HFFc6 (cell line): ENCODE measurements around the gene IL1RAP. TPM values are rescaled to one million over a fixed set of nuclear protein-coding genes. Genes with fewer than 3 reads are reported as not detected.

Experiments used
- DNase-seq: peaks from one replicate; pipeline ENCODE4 v3.0.0-alpha.2; 2018
- H3K27ac Mint-ChIP-seq: 2 replicates; pipeline ENCODE4 v1.8.0; 2020; ENCODE audit warnings: mild to moderate bottlenecking, mixed read lengths
- H3K27me3 Mint-ChIP-seq: 2 replicates; pipeline ENCODE4 v1.8.0; 2021; ENCODE audit warnings: mild to moderate bottlenecking, moderate library complexity, mixed read lengths; ENCODE audit not compliant: insufficient read depth
- H3K36me3 Mint-ChIP-seq: 2 replicates; pipeline ENCODE4 v1.8.0; 2021; ENCODE audit warnings: low read depth, mixed read lengths
- H3K4me1 Mint-ChIP-seq: 2 replicates; pipeline ENCODE4 v1.8.0; 2020; ENCODE audit warnings: low read depth, mixed read lengths
- H3K4me3 Mint-ChIP-seq: 2 replicates; pipeline ENCODE4 v1.8.0; 2020; ENCODE audit warnings: mild to moderate bottlenecking, moderate library complexity, mixed read lengths
- H3K9me3 Mint-ChIP-seq: 2 replicates; pipeline ENCODE4 v1.8.0; 2020; ENCODE audit warnings: mild to moderate bottlenecking, mixed read lengths
- total RNA-seq, 6 experiments: library from RNA; stranded (reverse); fragmentation: NEBNext Ultra II Directional; extraction: Animal tissue kit (Norgen Biotek cat#: 25700); gene quantifications; 2 replicates in 1 of 6; 3 replicates in 5 of 6; pipeline ENCODE4 v1.2.3, GENCODE V29; 2021
- TF ChIP-seq, protein P1 (sequence below): fragments of 200-600 bp; sonication (generic); IDR thresholded peaks from 2 replicates; pipeline ENCODE4 v1.5.0; 2021; ENCODE audit warnings: antibody characterized with exemption, mild to moderate bottlenecking

The IL1RAP gene
- total RNA-seq, 6 experiments from 2014 or later: 3.4 to 6.7 (median 5.3) TPM

DNA sequence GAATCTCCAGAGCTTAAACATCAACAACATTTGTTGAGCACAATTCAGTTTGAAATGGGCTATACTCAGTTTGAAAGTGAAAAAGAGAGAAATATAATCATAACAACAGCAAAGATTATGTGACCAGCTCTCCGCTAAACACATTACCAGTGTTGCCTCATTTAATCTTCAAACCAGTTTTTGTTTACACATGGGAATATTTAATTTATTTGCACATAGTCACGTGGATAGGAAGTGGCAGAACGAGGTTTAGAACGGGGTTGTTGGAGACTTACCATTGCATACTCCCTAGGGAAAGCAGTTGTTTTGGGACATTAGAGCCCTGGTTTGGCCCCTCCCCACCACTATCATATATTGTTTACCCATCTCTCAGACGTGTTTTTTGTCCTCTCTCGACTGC lies 77.2 kb downstream of the IL1RAP start:
- H3K4me1 Mint-ChIP-seq: peaks cover 27% of the 10 kb centered on the region
- H3K9me3 Mint-ChIP-seq: no peaks in the 10 kb centered on the region
- H3K27me3 Mint-ChIP-seq: no peaks in the 10 kb centered on the region
- no peak for DNase-seq
- no peak overlapping the region for H3K27ac Mint-ChIP-seq
- H3K4me3 Mint-ChIP-seq: no peak overlapping the region
- no peaks in the 10 kb centered on the region for H3K36me3 Mint-ChIP-seq
- TF ChIP-seq, protein P1, sequence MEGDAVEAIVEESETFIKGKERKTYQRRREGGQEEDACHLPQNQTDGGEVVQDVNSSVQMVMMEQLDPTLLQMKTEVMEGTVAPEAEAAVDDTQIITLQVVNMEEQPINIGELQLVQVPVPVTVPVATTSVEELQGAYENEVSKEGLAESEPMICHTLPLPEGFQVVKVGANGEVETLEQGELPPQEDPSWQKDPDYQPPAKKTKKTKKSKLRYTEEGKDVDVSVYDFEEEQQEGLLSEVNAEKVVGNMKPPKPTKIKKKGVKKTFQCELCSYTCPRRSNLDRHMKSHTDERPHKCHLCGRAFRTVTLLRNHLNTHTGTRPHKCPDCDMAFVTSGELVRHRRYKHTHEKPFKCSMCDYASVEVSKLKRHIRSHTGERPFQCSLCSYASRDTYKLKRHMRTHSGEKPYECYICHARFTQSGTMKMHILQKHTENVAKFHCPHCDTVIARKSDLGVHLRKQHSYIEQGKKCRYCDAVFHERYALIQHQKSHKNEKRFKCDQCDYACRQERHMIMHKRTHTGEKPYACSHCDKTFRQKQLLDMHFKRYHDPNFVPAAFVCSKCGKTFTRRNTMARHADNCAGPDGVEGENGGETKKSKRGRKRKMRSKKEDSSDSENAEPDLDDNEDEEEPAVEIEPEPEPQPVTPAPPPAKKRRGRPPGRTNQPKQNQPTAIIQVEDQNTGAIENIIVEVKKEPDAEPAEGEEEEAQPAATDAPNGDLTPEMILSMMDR: no peak

DNA sequence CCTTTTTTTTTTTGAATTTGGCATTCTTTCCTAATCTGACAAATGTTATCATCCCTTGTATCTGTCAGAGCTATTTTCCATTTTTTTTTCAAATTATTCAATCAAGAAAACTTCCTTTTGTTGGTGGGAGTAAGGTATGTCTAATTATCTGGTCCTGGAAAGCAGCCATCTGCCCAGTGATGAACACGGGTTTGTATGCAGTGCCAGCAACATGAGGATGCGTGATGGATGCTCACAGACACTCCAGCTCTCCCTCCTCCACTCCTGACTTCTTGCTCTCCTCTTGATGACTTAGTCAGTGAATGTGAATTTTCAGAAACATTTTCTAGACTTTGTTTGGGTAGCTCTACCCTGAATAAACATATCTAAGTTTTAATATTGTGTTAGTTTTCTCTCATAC lies 79.2 kb downstream of the IL1RAP start:
- TF ChIP-seq, protein P1: no peak
- Mint-ChIP-seq H3K4me3 (no peak overlapping the region; the same call in 1 of the 2 replicates), H3K9me3 (no peaks in the 10 kb centered on the region), H3K4me1 (peaks cover 19% of the 10 kb centered on the region), H3K27ac (no peak overlapping the region), H3K36me3 (no peaks in the 10 kb centered on the region), H3K27me3 (no peaks in the 10 kb centered on the region)
- DNase-seq: no peak

DNA sequence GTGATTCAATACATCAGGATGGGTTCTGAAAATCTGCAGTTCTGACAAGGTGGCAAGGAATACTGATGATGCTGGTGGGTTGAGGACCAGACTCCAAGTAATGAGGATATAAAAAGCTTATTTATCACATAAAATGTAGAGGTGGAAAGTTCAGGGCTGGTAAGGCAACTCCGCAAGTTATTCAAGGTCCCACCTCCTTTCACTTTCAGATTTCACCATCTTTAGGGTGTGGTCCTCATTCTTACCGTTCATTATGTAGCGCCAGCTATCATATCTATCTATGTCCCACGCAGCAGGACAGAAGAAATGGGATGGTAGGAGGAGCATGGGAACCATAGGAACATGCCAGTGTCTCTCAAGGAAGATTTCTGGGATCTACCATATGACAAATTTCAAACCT lies 80.3 kb downstream of the IL1RAP start:
- DNase-seq: no peak
- Mint-ChIP-seq H3K4me3 (no peak overlapping the region), H3K4me1 (peaks cover 19% of the 10 kb centered on the region), H3K27ac (no peak overlapping the region), H3K27me3 (no peaks in the 10 kb centered on the region), H3K9me3 (no peaks in the 10 kb centered on the region), H3K36me3 (no peaks in the 10 kb centered on the region)
- TF ChIP-seq, protein P1: no peak

DNA sequence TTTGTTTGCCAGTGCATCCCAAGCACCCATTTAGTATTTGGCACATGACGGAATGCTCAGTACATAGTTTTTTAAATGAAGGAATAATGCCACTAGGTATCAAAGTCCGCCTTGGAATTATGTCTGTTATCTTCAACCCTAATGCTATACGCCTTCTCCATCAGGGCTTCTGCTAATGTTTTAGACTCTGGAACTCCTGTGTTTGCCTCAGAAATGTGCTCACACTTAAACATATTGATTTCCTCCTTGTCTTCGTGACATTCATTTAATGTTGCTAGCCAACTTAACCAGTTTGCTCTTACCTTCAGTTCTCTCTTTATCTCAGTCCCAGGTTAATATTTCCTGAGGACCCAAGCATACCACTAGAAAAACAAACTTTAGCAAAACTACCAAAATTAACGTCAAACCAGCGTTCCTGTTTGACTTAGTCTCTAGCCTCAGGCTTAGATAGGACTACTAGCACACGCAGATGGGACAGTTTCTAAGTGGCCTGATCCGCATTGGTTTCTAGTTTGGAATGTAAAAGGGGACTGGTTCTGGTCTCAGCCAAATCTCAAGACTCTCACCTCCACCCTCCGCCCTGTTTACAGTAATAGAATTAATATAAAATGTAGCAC lies 81.4 kb downstream of the IL1RAP start:
- Mint-ChIP-seq H3K27ac (no peak overlapping the region), H3K36me3 (no peaks in the 10 kb centered on the region), H3K27me3 (no peaks in the 10 kb centered on the region), H3K9me3 (no peaks in the 10 kb centered on the region), H3K4me1 (peaks cover 19% of the 10 kb centered on the region), H3K4me3 (no peak overlapping the region)
- DNase-seq: no peak
- TF ChIP-seq, protein P1: no peak

DNA sequence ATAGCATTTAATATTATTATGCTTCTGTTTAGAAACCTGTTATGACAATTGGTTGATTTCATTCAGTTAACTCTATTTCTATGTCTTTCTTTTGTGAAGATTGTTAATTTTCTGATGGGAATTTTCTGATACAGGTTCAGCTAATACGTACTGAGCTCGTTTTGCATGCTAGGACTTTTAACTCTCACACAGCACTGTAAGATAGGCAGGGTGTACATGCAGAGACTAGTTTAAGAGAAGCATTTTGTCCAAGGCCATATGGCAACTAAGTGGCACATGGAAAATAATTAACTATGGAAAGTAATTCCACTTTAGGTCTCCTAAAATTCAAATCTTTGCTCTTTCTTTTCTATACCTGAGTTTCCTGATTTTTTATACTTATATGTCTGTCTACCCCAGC lies 81.9 kb downstream of the IL1RAP start:
- no peak overlapping the region for H3K27ac Mint-ChIP-seq
- H3K9me3 Mint-ChIP-seq: no peaks in the 10 kb centered on the region
- peaks cover 19% of the 10 kb centered on the region for H3K4me1 Mint-ChIP-seq
- no peaks in the 10 kb centered on the region for H3K36me3 Mint-ChIP-seq
- no peak for DNase-seq
- no peaks in the 10 kb centered on the region for H3K27me3 Mint-ChIP-seq
- no peak overlapping the region for H3K4me3 Mint-ChIP-seq
- TF ChIP-seq, protein P1: no peak
